Osteocyte (in vitro differentiated cells): ENCODE data around the gene SLC25A33. TPM values are rescaled to one million over a fixed set of nuclear protein-coding genes. Genes with fewer than 3 reads are reported as not detected.
"Not testable (repeated sequence)": the region's sequence is repeated elsewhere in the genome, so short reads cannot be mapped to it uniquely, and the experiment has no call there.

Experiments used
- DNase-seq: peaks from one replicate; pipeline ENCODE4 v3.0.0; 2021; ENCODE audit warnings: mixed read lengths; ENCODE audit not compliant: unreplicated experiment; ENCODE audit errors: extremely low spot score
- H3K27ac Mint-ChIP-seq: one replicate; pipeline ENCODE4 v1.8.0; 2021; ENCODE audit warnings: mild to moderate bottlenecking, mixed read lengths; ENCODE audit not compliant: unreplicated experiment
- H3K27me3 Mint-ChIP-seq: one replicate; pipeline ENCODE4 v1.8.0; 2021; ENCODE audit warnings: mixed read lengths; ENCODE audit not compliant: unreplicated experiment
- H3K36me3 Mint-ChIP-seq: one replicate; pipeline ENCODE4 v1.8.0; 2021; ENCODE audit warnings: mixed read lengths; ENCODE audit not compliant: unreplicated experiment
- H3K4me1 Mint-ChIP-seq: one replicate; pipeline ENCODE4 v1.8.0; 2021; ENCODE audit warnings: mixed read lengths; ENCODE audit not compliant: unreplicated experiment
- H3K4me3 Mint-ChIP-seq: one replicate; pipeline ENCODE4 v1.8.0; 2021; ENCODE audit warnings: mild to moderate bottlenecking, moderate library complexity, mixed read lengths; ENCODE audit not compliant: unreplicated experiment
- H3K9me3 Mint-ChIP-seq: one replicate; pipeline ENCODE4 v1.8.0; 2021; ENCODE audit warnings: mixed read lengths; ENCODE audit not compliant: unreplicated experiment
- total RNA-seq: library from RNA; stranded (reverse); gene quantifications from 2 replicates; pipeline ENCODE4 v1.2.1, GENCODE V29; 2021
- TF ChIP-seq, protein P1 (sequence below): fragments of 200-600 bp; sonication (generic); IDR thresholded peaks from 2 replicates; pipeline ENCODE4 v1.5.0; 2021; ENCODE audit warnings: antibody characterized with exemption, mild to moderate bottlenecking, moderate library complexity

SLC25A33 gene
- total RNA-seq, 1 donor from 2014 or later = 7.0 TPM

DNA sequence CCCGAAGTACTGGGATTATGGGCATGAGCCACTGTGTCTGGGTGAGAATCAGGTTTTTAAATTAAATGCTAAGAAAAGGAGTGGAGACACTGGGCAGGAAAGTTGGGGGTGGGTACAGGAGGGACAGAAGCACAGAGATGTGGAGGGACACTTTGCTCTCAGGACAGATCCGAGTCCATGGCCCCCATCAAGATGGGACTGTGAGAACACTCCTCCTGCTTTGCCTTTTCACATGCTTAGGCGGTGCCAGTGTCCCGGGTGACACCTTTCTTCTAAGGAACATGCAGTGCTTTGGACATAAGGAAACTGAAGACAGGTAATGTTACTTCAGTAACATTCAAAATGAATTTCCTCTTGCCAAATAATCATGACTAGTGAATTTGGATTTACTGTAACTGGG lies 16.7 kb downstream of the SLC25A33 start:
- TF ChIP-seq, protein P1, sequence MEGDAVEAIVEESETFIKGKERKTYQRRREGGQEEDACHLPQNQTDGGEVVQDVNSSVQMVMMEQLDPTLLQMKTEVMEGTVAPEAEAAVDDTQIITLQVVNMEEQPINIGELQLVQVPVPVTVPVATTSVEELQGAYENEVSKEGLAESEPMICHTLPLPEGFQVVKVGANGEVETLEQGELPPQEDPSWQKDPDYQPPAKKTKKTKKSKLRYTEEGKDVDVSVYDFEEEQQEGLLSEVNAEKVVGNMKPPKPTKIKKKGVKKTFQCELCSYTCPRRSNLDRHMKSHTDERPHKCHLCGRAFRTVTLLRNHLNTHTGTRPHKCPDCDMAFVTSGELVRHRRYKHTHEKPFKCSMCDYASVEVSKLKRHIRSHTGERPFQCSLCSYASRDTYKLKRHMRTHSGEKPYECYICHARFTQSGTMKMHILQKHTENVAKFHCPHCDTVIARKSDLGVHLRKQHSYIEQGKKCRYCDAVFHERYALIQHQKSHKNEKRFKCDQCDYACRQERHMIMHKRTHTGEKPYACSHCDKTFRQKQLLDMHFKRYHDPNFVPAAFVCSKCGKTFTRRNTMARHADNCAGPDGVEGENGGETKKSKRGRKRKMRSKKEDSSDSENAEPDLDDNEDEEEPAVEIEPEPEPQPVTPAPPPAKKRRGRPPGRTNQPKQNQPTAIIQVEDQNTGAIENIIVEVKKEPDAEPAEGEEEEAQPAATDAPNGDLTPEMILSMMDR = no peak
- peak overlapping the region; percentile 41 for H3K27ac Mint-ChIP-seq
- H3K4me3 Mint-ChIP-seq = no peak overlapping the region

DNA sequence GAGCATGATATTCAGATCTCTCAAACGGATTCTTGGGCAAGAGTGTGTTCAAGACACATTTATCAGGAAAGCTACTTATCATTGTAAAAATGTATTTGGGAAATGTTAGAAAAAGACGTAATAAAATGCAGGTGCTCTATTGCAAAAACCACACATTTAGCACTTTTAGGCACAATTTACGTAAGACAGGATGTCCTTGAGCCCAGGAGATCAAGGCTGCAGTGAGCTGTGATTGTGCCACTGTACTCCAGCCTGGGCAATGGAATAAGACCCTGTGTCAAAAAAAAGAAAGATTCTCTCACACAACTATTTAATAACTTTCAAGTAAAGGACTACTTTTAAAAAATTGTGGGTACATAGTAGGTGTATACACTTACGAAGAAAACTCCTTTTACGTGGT lies 18.4 kb downstream of the SLC25A33 start:
- Mint-ChIP-seq H3K4me1 (peaks cover 18% of the 10 kb centered on the region), H3K27me3 (no peaks in the 10 kb centered on the region), H3K4me3 (no peak overlapping the region), H3K36me3 (peaks cover 19% of the 10 kb centered on the region), H3K9me3 (no peaks in the 10 kb centered on the region), H3K27ac (no peak overlapping the region)
- TF ChIP-seq, protein P1 = no peak
- DNase-seq = no peak

More for the DNA sequence above, 16.7 kb downstream of the SLC25A33 start:
- Mint-ChIP-seq H3K4me1 (peaks cover 8% of the 10 kb centered on the region), H3K27me3 (no peaks in the 10 kb centered on the region), H3K9me3 (no peaks in the 10 kb centered on the region), H3K36me3 (peaks cover 19% of the 10 kb centered on the region)
- DNase-seq = no peak

DNA sequence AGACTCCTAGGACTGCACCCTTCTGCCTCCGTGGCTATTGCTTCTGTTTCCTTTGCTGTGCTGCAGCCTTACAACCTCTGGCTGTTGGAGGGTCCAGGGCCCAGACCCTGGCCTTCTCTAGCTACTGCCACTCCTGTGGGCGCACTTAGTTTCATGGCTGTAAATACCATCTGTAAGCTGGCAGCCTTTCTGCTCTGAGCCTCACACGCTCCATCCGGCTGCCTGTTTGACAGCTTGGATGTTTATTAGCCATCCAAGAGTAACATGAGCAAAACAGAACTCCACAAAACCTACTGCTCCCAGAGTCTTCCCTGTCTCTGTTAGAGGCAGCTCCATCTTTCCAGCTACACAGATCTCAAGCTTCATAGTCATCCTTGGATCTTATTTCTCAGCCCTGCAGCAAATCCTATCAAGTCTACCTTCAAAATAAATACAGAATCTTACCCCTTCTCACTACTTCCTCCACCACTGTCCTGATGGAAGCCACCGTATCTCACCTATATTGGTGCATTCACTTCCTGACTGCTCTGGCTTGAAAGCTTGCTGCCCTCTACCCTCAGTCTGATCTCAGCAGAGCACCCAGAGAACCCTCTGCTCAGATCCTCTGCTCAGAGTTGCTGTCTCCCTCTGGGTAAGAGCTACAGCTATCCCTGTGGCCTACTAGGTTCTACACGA lies 19.1 kb downstream of the SLC25A33 start:
- Mint-ChIP-seq H3K9me3 (no peaks in the 10 kb centered on the region), H3K4me3 (no peak overlapping the region), H3K27ac (peak overlapping the region; percentile 20), H3K36me3 (peaks cover 22% of the 10 kb centered on the region), H3K27me3 (no peaks in the 10 kb centered on the region), H3K4me1 (peaks cover 21% of the 10 kb centered on the region)
- TF ChIP-seq, protein P1 = no peak
- no peak for DNase-seq

DNA sequence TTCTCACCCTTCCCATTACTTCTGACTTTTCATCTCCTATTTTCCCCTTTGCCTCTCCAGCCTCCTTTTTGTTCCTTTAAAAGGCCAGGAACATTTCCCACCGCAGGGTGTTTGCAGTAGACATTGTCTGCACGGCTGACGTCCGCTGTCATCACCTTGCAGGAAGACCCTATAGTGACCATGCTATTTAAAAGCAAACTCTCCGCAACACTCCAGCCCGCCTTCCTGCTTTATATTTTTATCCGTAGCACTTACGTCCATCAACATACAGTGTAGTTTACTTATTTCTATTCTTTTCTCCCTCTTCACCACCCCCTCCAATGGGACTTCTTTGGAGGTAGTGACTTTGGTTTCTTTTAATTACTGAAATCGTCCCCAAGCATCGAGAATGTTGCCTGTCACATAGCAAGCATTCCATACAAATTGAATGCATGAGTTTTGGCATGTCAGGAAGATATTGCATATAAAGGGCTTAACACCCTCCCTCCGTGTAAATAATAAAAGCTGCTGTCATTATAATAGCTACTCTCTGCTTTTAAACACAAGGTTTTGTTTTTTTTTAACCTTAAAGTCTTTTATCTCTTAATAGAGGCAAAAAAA lies 19.8 kb downstream of the SLC25A33 start:
- TF ChIP-seq, protein P1 = no peak
- H3K9me3 Mint-ChIP-seq = no peaks in the 10 kb centered on the region
- DNase-seq = no peak
- peak overlapping the region; percentile 20 for H3K27ac Mint-ChIP-seq
- H3K4me3 Mint-ChIP-seq = no peak overlapping the region
- H3K27me3 Mint-ChIP-seq = no peaks in the 10 kb centered on the region
- peaks cover 25% of the 10 kb centered on the region for H3K36me3 Mint-ChIP-seq
- peaks cover 21% of the 10 kb centered on the region for H3K4me1 Mint-ChIP-seq

DNA sequence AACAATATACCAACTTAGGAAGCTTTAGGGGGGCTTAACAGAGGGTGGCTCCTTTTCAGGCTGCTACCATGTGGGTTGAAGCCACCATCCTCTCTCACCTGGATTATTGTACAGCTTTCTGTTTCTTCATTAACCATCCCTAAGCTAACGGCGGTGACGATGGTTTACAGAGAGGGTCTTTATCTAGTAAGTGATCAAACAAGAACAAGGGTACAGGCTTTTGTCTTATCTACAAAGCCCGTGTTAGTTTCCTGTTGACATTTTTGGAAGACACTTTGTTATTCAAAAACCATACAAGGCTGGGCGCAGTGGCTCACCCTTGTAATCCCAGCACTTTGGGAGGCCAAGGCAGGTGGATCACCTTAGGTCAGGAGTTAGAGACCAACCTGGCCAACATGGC lies 20.4 kb downstream of the SLC25A33 start:
- H3K4me3 Mint-ChIP-seq = no peak overlapping the region
- TF ChIP-seq, protein P1 = no peak
- H3K27ac Mint-ChIP-seq = peak overlapping the region; percentile 47
- H3K27me3 Mint-ChIP-seq = no peaks in the 10 kb centered on the region
- no peaks in the 10 kb centered on the region for H3K9me3 Mint-ChIP-seq
- peaks cover 21% of the 10 kb centered on the region for H3K4me1 Mint-ChIP-seq
- no peak for DNase-seq
- H3K36me3 Mint-ChIP-seq = peaks cover 27% of the 10 kb centered on the region

DNA sequence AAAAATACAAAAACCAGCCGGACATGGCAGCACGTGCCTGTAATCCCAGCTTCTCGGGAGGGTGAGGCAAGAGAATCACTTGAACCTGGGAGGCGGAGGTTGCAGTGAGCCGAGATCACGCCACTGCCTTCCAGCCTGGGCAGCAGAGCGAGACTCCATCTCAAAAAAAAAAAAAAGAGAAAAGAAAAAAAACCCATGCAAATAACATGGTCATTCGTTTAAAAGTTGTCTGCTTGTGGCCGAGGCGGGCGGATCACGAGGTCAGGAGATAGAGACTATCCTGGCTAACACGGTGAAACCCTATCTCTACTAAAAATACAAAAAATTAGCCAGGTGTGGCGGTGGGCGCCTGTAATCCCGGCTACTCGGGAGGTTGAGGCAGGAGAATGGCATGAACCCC lies 20.8 kb downstream of the SLC25A33 start:
- H3K9me3 Mint-ChIP-seq, H3K27me3 Mint-ChIP-seq, DNase-seq, H3K4me3 Mint-ChIP-seq: not testable (repeated sequence)
- Mint-ChIP-seq H3K4me1 (peaks cover 20% of the 10 kb centered on the region), H3K36me3 (peaks cover 27% of the 10 kb centered on the region), H3K27ac (peak overlapping the region; percentile 47)
